Ascending aorta (tissue), 2 donors: ENCODE measurements around the gene SSC5D. TPM values are rescaled to one million over a fixed set of nuclear protein-coding genes. Genes with fewer than 3 reads are reported as not detected.

Experiments used
- DNase-seq, 2 donors: peaks; one replicate each; pipeline ENCODE4 v3.0.0-alpha.2; 2019; ENCODE audit warnings: low spot score in 2 of 2
- H3K27ac ChIP-seq, 2 donors: fragments of 200-600 bp; sonication (generic); one replicate each; pipeline ENCODE4 v1.5.1; 2016 to 2017; ENCODE audit warnings: mild to moderate bottlenecking in 1 of 2
- H3K27me3 ChIP-seq: fragments of 200-600 bp; sonication (generic); one replicate; pipeline ENCODE4 v1.5.1; 2017
- H3K36me3 ChIP-seq, 2 donors: fragments of 200-600 bp; sonication (generic); one replicate each; pipeline ENCODE4 v1.5.1; 2016
- H3K4me1 ChIP-seq, 2 donors: fragments of 200-600 bp; sonication (generic); one replicate each; pipeline ENCODE4 v1.5.1; 2016 to 2017; ENCODE audit warnings: mild to moderate bottlenecking in 1 of 2
- H3K4me3 ChIP-seq, 2 donors: fragments of 200-600 bp; sonication (generic); one replicate each; pipeline ENCODE4 v1.5.1; 2016 to 2017; ENCODE audit warnings: mild to moderate bottlenecking in 1 of 2
- H3K9me3 ChIP-seq, 2 donors: fragments of 200-600 bp; sonication (generic); one replicate each; pipeline ENCODE4 v1.5.1; 2016
- intact Hi-C: fragments of 100-400 bp; cut with DNase I; formaldehyde crosslinking; loops from one replicate; pipeline ENCODE4 v1.15.1; 2023
- total RNA-seq: library from RNA; depleted of rRNA; stranded (reverse); fragments of >200 nt; gene quantifications from one replicate; pipeline ENCODE4 v1.1.0, GENCODE V29; 2016
- TF ChIP-seq, protein P1 (sequence below), 3 experiments: fragments of 200-600 bp in 2 of 3; fragments of 450-650 bp in 1 of 3; sonication (generic) in 2 of 3; IDR thresholded peaks; one replicate each; pipeline ENCODE4 v1.5.1; 2016 to 2019; ENCODE audit warnings: antibody characterized with exemption in 3 of 3, mild to moderate bottlenecking in 1 of 3, moderate library complexity in 1 of 3

Gene SSC5D
- total RNA-seq, 1 donor from 2014 or later: 22.4 TPM

DNA sequence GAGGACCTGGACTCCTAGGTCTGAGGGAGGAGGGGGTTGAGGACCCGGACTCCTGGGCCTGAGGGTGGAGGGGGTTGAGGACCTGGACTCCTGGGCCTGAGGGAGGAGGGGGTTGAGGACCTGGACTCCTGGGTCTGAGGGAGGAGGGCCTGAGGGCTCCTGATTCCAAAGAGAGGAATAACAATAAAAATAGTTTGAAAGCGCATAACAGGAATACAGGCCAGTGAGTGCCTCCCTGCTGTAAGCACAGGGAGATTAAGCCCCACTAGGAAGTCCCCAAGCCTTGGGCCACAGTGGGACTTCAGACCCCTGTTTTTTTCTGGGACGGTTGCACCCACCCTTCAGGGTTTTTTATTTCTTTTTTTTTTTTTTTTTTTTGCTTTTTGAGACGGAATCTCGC lies 49.9 kb downstream of the SSC5D start:
- intact Hi-C loops: no loop called here
- no peaks in the 10 kb centered on the region for H3K27me3 ChIP-seq

DNA sequence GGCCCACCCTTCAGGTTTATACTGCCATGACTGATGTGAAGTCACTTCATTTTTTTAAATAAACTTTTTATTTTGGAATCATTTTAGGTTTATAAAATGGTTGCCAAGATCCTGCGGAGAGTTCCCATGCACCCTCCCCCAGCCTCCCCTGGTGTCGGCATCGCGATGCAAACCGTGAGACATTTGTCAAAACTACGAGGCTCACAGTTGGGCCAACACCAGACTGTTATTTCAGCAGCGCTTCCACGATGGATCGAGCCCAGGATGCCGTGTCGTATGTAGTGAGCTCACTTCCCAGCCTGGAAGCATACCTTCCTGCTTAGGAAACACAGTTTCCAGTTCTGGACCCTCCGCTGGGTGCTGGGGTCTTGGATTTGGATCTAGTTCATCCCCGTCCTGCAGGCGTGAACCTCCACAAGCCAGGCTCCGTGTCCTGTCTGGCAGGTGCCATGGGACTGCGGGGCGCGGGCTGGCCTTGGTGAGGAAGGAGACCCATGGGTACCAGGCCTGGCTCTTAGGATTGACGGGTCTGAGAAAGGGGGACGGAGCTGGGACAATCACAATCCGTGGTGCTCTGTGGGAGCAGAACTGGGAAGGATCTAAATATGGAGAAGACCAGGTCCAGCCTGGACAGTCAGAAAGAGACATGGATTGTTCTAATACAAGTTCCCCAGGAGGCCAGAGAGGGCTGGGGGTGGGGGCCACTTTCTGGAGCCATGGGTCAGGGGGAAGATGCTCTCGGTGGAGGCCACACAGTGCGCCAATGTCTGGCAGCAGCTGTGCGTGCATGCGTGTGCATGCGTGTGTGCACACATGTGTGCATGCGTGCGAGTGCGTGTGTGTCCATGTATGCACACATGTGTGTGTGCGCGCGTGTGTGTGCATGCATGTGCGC lies 51.1 kb downstream of the SSC5D start:
- no peak for DNase-seq
- H3K9me3 ChIP-seq: no peaks in the 10 kb centered on the region
- H3K27ac ChIP-seq: no peak overlapping the region
- no peaks in the 10 kb centered on the region for H3K27me3 ChIP-seq
- TF ChIP-seq, protein P1, sequence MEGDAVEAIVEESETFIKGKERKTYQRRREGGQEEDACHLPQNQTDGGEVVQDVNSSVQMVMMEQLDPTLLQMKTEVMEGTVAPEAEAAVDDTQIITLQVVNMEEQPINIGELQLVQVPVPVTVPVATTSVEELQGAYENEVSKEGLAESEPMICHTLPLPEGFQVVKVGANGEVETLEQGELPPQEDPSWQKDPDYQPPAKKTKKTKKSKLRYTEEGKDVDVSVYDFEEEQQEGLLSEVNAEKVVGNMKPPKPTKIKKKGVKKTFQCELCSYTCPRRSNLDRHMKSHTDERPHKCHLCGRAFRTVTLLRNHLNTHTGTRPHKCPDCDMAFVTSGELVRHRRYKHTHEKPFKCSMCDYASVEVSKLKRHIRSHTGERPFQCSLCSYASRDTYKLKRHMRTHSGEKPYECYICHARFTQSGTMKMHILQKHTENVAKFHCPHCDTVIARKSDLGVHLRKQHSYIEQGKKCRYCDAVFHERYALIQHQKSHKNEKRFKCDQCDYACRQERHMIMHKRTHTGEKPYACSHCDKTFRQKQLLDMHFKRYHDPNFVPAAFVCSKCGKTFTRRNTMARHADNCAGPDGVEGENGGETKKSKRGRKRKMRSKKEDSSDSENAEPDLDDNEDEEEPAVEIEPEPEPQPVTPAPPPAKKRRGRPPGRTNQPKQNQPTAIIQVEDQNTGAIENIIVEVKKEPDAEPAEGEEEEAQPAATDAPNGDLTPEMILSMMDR (IDR thresholded peaks at IDR 0.05): no peak
- no peaks in the 10 kb centered on the region for H3K4me1 ChIP-seq
- H3K4me3 ChIP-seq: no peak overlapping the region
- intact Hi-C loops: no loop called here
- no peaks in the 10 kb centered on the region for H3K36me3 ChIP-seq

More for the DNA sequence above, 49.9 kb downstream of the SSC5D start:
- no peaks in the 10 kb centered on the region for H3K9me3 ChIP-seq
- TF ChIP-seq, protein P1 (IDR thresholded peaks at IDR 0.05): no peak
- H3K27ac ChIP-seq: no peak overlapping the region
- no peak overlapping the region for H3K4me3 ChIP-seq
- no peaks in the 10 kb centered on the region for H3K4me1 ChIP-seq
- no peak for DNase-seq
- H3K36me3 ChIP-seq: no peaks in the 10 kb centered on the region

DNA sequence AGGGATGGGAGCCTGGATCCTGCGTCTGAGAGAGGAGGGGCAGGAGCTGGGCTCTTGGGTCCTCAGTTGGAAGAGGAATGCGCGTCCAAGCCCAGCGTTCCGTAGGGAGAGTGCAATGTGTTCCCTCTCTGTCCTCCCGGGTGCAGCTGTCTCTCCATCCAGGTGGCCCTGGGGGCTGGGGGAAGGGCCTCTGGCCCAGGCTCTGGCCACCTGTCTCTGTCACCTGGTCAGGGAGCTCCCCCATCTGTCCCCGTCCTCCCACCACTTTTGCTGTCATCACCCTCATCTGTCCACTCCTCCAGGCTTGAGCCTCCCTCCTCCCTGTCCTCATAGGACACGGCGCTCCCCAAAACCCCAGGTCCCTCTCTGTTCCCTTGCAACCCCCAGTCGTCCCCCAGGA lies 52.4 kb downstream of the SSC5D start:
- TF ChIP-seq, protein P1 (IDR thresholded peaks at IDR 0.05): no peak
- no peaks in the 10 kb centered on the region for H3K36me3 ChIP-seq
- intact Hi-C loops: no loop called here

DNA sequence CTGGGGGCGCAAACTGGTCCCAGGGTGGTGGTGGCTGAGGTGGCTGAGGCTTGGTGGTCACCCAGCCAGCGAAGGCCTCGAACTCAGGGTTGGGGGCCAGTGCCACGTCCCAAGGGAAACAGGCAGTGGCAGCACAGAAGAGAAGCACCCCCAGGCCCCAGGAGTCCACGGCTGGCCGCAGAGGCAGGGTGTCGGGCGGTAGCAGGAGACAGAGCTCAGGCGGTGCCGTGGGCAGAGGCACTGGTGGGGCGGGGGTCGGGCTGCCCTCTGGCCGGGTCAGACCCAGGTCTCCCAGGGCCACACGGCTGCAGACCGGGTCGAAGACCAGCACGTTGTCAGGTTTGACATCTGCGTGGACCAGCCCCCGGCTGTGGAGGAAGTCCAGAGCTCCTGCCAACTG lies 52.9 kb downstream of the SSC5D start:
- TF ChIP-seq, protein P1 (IDR thresholded peaks at IDR 0.05): no peak
- intact Hi-C loops: no loop called here
- Histone ChIP-seq H3K36me3 (no peaks in the 10 kb centered on the region), H3K4me3 (no peak overlapping the region), H3K9me3 (no peaks in the 10 kb centered on the region), H3K4me1 (peaks cover 0 to under 1% of the 10 kb centered on the region in 2 donors), H3K27ac (no peak overlapping the region), H3K27me3 (no peaks in the 10 kb centered on the region)
- no peak for DNase-seq

More for the DNA sequence above, 52.4 kb downstream of the SSC5D start:
- Histone ChIP-seq H3K9me3 (no peaks in the 10 kb centered on the region), H3K27me3 (no peaks in the 10 kb centered on the region), H3K27ac (no peak overlapping the region), H3K4me3 (no peak overlapping the region), H3K4me1 (no peaks in the 10 kb centered on the region)
- DNase-seq: no peak

DNA sequence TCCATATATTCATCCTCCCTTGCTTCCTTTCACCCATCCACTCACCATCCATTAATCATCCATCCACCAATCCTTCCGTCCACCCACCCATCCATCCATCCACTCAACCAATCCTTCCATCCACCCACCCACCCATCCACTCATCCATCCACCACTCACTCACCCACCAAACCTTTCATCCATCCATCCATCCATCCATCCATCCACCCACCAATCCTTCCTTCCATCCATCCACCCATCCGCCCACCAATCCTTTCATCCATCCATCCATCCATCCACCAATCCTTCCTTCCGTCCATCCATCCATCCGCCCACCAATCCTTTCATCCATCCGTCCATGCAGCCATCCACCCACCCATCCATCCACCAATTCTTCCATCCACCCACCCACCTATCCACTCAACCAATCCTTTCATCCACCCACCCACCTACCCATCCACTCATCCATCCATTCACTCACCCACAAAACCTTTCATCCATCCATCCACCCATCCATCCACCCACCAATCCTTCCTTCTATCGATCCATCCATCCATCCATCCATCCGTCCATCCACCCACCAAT lies 54.1 kb downstream of the SSC5D start:
- DNase-seq: no peak
- no peak overlapping the region for H3K27ac ChIP-seq

More for the DNA sequence above, 54.1 kb downstream of the SSC5D start:
- H3K36me3 ChIP-seq: no peaks in the 10 kb centered on the region
- peaks cover 0 to 12% of the 10 kb centered on the region in 2 donors for H3K4me1 ChIP-seq
- H3K9me3 ChIP-seq: no peaks in the 10 kb centered on the region
- no peaks in the 10 kb centered on the region for H3K27me3 ChIP-seq
- TF ChIP-seq, protein P1 (IDR thresholded peaks at IDR 0.05): no peak
- no peak overlapping the region for H3K4me3 ChIP-seq
- intact Hi-C loops: no loop called here
